Mucosa of descending colon (tissue), 3 donors: ENCODE measurements around the gene LLCFC1. TPM values are rescaled to one million over a fixed set of nuclear protein-coding genes. Genes with fewer than 3 reads are reported as not detected.

ENCODE experiments used
- ATAC-seq: fragments of 200-7000 bp; cut with Tn5 transposase; one replicate; pipeline ENCODE4 v1.9.1; 2020; ENCODE audit warnings: mild to moderate bottlenecking, moderate library complexity
- DNase-seq, 3 donors: peaks; one replicate each; pipeline ENCODE4 v3.0.0-alpha.2; 2020
- H3K36me3 ChIP-seq: fragments of 200-600 bp; one replicate; pipeline ENCODE4 v1.8.0; 2021; ENCODE audit warnings: low read depth, mild to moderate bottlenecking
- H3K4me1 ChIP-seq: fragments of 200-600 bp; one replicate; pipeline ENCODE4 v1.8.0; 2021; ENCODE audit warnings: low read depth, mild to moderate bottlenecking
- H3K4me3 ChIP-seq: fragments of 200-600 bp; one replicate; pipeline ENCODE4 v1.8.0; 2021; ENCODE audit warnings: mild to moderate bottlenecking
- H3K9me3 ChIP-seq: fragments of 200-600 bp; one replicate; pipeline ENCODE4 v1.8.0; 2021; ENCODE audit warnings: mild to moderate bottlenecking
- CTCF ChIP-seq: fragments of 200-600 bp; IDR thresholded peaks from one replicate; pipeline ENCODE4 v1.8.0; 2022; ENCODE audit warnings: antibody characterized with exemption, mild to moderate bottlenecking
- intact Hi-C, 2 donors: fragments of 100-400 bp; cut with DNase I in 1 of 2; cut with micrococcal nuclease in 1 of 2; formaldehyde crosslinking; loops; one replicate each; pipeline versions ENCODE4 v1.11.0 to v1.11.1; 2022; cut with DNase I, micrococcal nuclease
- total RNA-seq, 3 donors: library from RNA; stranded (reverse); fragmentation: NEBNext Ultra II Directional in 2 of 3; extraction: Animal tissue kit (Norgen Biotek cat#: 25700) in 2 of 3; gene quantifications; one replicate each; pipeline versions ENCODE4 v1.2.1 to v1.2.4, GENCODE V29; 2021 to 2023
- donor health status: DM: no; HTN: no; CAD: no; lungs with moderate emphysema.
- donor health status: DM: no; HTN: no; CAD: no.
- donor health status: DM: no; HTN: yes; CAD: no.

The LLCFC1 gene
- total RNA-seq, 3 donors from 2014 or later: not detected

GRCh38 chr7:142961973-142962926, 23.0 kb downstream of the LLCFC1 start, which contains the start of gene KEL:
Gene KEL (minus strand): TSS chr7:142962363. CDS start chr7:142962206, 157 bp downstream.
- TF ChIP-seq CTCF: no peak
- Histone ChIP-seq H3K9me3 (no peaks in the 10 kb centered on the region), H3K36me3 (no peaks in the 10 kb centered on the region), H3K4me1 (no peaks in the 10 kb centered on the region), H3K4me3 (no peak within 1 kb of the TSS)
- ATAC-seq (no peak), DNase-seq (no peak)
- intact Hi-C loops: no loop called here

DNA sequence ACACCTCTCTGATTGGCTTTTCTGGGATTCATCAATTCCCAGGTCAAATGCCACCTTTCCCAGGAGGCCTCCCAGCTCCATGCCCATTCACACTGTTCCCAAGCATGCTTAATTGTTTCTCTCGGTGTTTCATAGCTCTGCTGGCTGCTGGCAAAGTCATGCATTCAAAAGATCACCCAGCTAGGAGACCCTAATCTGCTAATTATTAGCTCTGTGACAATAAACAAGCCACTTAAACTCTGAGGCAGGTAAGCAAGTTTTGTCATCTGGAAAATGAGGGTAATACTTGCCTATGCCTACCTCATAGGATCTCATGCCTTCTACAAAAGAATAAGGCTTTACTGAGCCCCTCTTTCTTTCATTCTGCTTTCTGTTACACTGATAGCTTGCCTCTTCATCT, 23.7 kb downstream of the LLCFC1 start:
- intact Hi-C loops: no loop called here
- Histone ChIP-seq H3K9me3 (no peaks in the 10 kb centered on the region), H3K36me3 (no peaks in the 10 kb centered on the region), H3K4me1 (no peaks in the 10 kb centered on the region), H3K4me3 (no peak overlapping the region)
- ATAC-seq: no peak
- no peak for DNase-seq
- no peak for TF ChIP-seq CTCF

GRCh38 chr7:142963993-142964392, 24.7 kb downstream of the LLCFC1 start:
- no peak for DNase-seq
- ATAC-seq: no peak
- no peak overlapping the region for H3K4me3 ChIP-seq
- intact Hi-C loops: no loop called here
- no peaks in the 10 kb centered on the region for H3K4me1 ChIP-seq
- no peak for TF ChIP-seq CTCF
- no peaks in the 10 kb centered on the region for H3K36me3 ChIP-seq
- H3K9me3 ChIP-seq: no peaks in the 10 kb centered on the region

DNA sequence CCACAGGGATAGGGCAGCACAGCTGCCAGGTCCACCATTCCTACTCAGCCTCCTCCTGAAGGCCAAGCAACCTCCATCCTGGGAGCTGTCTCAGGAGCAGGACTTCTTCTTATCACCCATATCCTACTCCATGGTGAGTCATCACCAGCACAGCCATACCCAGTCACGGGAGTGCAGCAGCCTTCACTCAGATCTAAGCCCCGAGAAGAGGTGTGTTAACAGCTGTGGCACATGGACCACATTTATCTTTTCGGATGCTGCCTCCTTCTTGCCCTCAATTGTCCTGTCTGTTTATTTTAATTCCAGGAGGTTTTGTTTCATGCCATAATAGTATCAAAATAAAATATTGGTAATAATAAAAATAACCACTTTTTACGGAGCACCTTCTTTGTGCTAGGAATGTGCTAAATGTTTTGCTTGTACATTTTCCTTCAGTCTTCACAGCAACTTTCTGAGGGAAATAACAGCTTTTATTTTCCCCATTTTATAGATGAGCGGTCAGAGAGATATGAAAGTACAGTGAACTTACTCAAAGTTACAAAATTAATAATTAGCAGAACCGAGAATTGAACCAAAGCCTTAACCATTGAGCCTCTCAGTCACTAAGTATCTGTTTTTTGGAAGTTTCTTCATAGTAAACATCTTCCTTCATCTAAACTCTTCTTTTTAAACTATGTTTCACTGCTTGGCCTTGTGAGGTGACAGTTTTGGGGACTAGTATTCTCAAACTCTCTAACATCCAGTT, 25.4 kb downstream of the LLCFC1 start:
- H3K9me3 ChIP-seq: no peaks in the 10 kb centered on the region
- TF ChIP-seq CTCF: no peak
- H3K36me3 ChIP-seq: no peaks in the 10 kb centered on the region
- intact Hi-C loops: no loop called here
- H3K4me3 ChIP-seq: no peak overlapping the region
- DNase-seq (no peak), ATAC-seq (no peak)
- H3K4me1 ChIP-seq: no peaks in the 10 kb centered on the region

GRCh38 chr7:142968229-142968628, 28.9 kb downstream of the LLCFC1 start:
- intact Hi-C loops: no loop called here
- TF ChIP-seq CTCF: no peak
- H3K9me3 ChIP-seq: no peaks in the 10 kb centered on the region
- H3K4me1 ChIP-seq: no peaks in the 10 kb centered on the region
- no peak for ATAC-seq
- no peaks in the 10 kb centered on the region for H3K36me3 ChIP-seq
- H3K4me3 ChIP-seq: no peak overlapping the region
- no peak for DNase-seq
